GM18499 (cell line): ENCODE measurements around the gene PCBP1.
"Not testable (repeated sequence)": the region's sequence is repeated elsewhere in the genome, so short reads cannot be mapped to it uniquely, and the experiment has no call there.

Experiments used
- ATAC-seq: cut with Tn5 transposase; IDR thresholded peaks from one replicate; pipeline ENCODE4 v1.9.1; 2021; ENCODE audit warnings: moderate number of reproducible peaks; ENCODE audit not compliant: insufficient read depth, unreplicated experiment

PCBP1 gene

GRCh38 chr2:70080610-70081200, 6.6 kb upstream of the PCBP1 start:
- ATAC-seq: no peak

GRCh38 chr2:70081221-70081620, 6.1 kb upstream of the PCBP1 start:
- ATAC-seq: no peak

- no peak for ATAC-seq
These were observed 3.7 kb upstream of the PCBP1 start for GRCh38 chr2:70083344-70084156.

GRCh38 chr2:70084973-70085710, 2.1 kb upstream of the PCBP1 start:
- ATAC-seq: no peak

- ATAC-seq: no peak
These were observed 1.5 kb upstream of the PCBP1 start for GRCh38 chr2:70085711-70086277.

GRCh38 chr2:70086278-70086837, 919 bp upstream of the PCBP1 start:
- no peak for ATAC-seq

- ATAC-seq: no peak
These were observed 673 bp downstream of the PCBP1 start for GRCh38 chr2:70087702-70088597.

GRCh38 chr2:70088598-70089219, 1.4 kb downstream of the PCBP1 start:
- ATAC-seq: no peak

- no peak for ATAC-seq
These were observed 2.1 kb downstream of the PCBP1 start for GRCh38 chr2:70089220-70089982.

GRCh38 chr2:70089983-70090525, 2.8 kb downstream of the PCBP1 start:
- no peak for ATAC-seq

- no peak for ATAC-seq
These were observed 3.5 kb downstream of the PCBP1 start for GRCh38 chr2:70090706-70091334.

GRCh38 chr2:70091364-70091763, 4.1 kb downstream of the PCBP1 start:
- no peak for ATAC-seq

GRCh38 chr2:70091816-70092215, 4.5 kb downstream of the PCBP1 start:
- ATAC-seq: no peak

GRCh38 chr2:70092576-70093243, 5.4 kb downstream of the PCBP1 start:
- not testable (repeated sequence) for ATAC-seq

- no peak for ATAC-seq
These were observed 7.1 kb downstream of the PCBP1 start for GRCh38 chr2:70094171-70094977.

- no peak for ATAC-seq
These were observed 7.9 kb downstream of the PCBP1 start for GRCh38 chr2:70094978-70095719.
